BJ (cell line): ENCODE data around the gene MAML3. TPM values are rescaled to one million over a fixed set of nuclear protein-coding genes. Genes with fewer than 3 reads are reported as not detected.

Source experiments
- CTCF ChIA-PET: fragments of 350-600 bp; formaldehyde crosslinking; extraction: SDS; loops from one replicate; lab custom pipeline; 2021; ENCODE audit warnings: antibody characterized with exemption, inconsistent platforms; lab: Yijun Ruan, JAX
- POLR2A ChIA-PET: fragments of 300-600 bp; sonication (Branson Sonifier 250); formaldehyde crosslinking; extraction: SDS; loops from one replicate; lab custom pipeline; 2021; ENCODE audit warnings: antibody characterized with exemption; lab: Charles Lee
- DNase-seq: peaks from one replicate; pipeline ENCODE4 v3.0.0-alpha.2; 2011; ENCODE audit warnings: low read depth
- H3K27me3 ChIP-seq: 2 replicates; pipeline ENCODE4 v1.6.0; 2011; ENCODE audit warnings: low read length; ENCODE audit not compliant: control insufficient read depth, insufficient read depth
- H3K36me3 ChIP-seq: 2 replicates; pipeline ENCODE4 v1.5.1; 2011; ENCODE audit warnings: low read length; ENCODE audit not compliant: control insufficient read depth, insufficient read depth
- H3K4me3 ChIP-seq: 2 replicates; pipeline ENCODE4 v1.5.1; 2011; ENCODE audit warnings: low read depth, mild to moderate bottlenecking, control low read depth, low read length
- CTCF ChIP-seq: IDR thresholded peaks from 2 replicates; pipeline ENCODE4 v1.5.1; 2011; ENCODE audit warnings: low read depth, mild to moderate bottlenecking, control low read depth, inconsistent platforms, low read length, moderate library complexity; ENCODE audit not compliant: insufficient read depth
- polyA plus RNA-seq: library from polyadenylated mRNA; depleted of rRNA; stranded (reverse); fragments of >200 nt; gene quantifications from 2 replicates; pipeline ENCODE4 v1.2.3, GENCODE V29; 2011

The MAML3 gene
- polyA plus RNA-seq, 1 experiment: 1.6 TPM

GRCh38 chr4:140158365-140159030, 4.5 kb upstream of the MAML3 start:
- H3K4me3 ChIP-seq: no peak overlapping the region
- ChIA-PET CTCF (interaction anchor here (1.5 kb wide), 1 partner anchor 94 kb away, joined by 5 read pairs; no protein-coding TSS in a partner anchor), POLR2A (interaction anchor here (0.6 kb wide), 1 partner anchor 459 kb away, joined by 3 read pairs; no protein-coding TSS in a partner anchor)
- H3K36me3 ChIP-seq: no peaks in the 10 kb centered on the region
- no peak for TF ChIP-seq CTCF
- no peak for DNase-seq
- no peaks in the 10 kb centered on the region for H3K27me3 ChIP-seq

- no peak for TF ChIP-seq CTCF
- H3K4me3 ChIP-seq: no peak overlapping the region
- no peaks in the 10 kb centered on the region for H3K27me3 ChIP-seq
- H3K36me3 ChIP-seq: no peaks in the 10 kb centered on the region
- POLR2A ChIA-PET: no interaction called here
- CTCF ChIA-PET: interaction anchor here (0.6 kb wide), 1 partner anchor 103 kb away, joined by 3 read pairs; no protein-coding TSS in a partner anchor
- no peak for DNase-seq
These were observed 3.4 kb upstream of the MAML3 start for GRCh38 chr4:140157341-140157740.

- no peak for TF ChIP-seq CTCF
- no peaks in the 10 kb centered on the region for H3K27me3 ChIP-seq
- no peaks in the 10 kb centered on the region for H3K36me3 ChIP-seq
- ChIA-PET POLR2A (no interaction called here), CTCF (interaction anchor here (0.6 to 1.3 kb wide), 3 partner anchors 92 to 104 kb away, joined by 3 read pairs; no protein-coding TSS in a partner anchor)
- no peak for DNase-seq
- no peak overlapping the region for H3K4me3 ChIP-seq
These were observed 2.7 kb upstream of the MAML3 start for GRCh38 chr4:140156529-140157171.

GRCh38 chr4:140154572-140154891, 548 bp upstream of the MAML3 start:
- TF ChIP-seq CTCF: no peak
- DNase-seq: no peak
- H3K27me3 ChIP-seq: no peaks in the 10 kb centered on the region
- ChIA-PET POLR2A (no interaction called here), CTCF (interaction anchor here (1.0 to 2.9 kb wide), 2 partner anchors 93 to 103 kb away, joined by 3 to 10 read pairs; no protein-coding TSS in a partner anchor)
- peak overlapping the region; percentile 66 for H3K4me3 ChIP-seq
- no peaks in the 10 kb centered on the region for H3K36me3 ChIP-seq

- ChIA-PET POLR2A (no interaction called here), CTCF (interaction anchor here (0.7 to 2.9 kb wide), 5 partner anchors 94 to 101 kb away, joined by 3 to 10 read pairs (median 3); no protein-coding TSS in a partner anchor)
- H3K4me3 ChIP-seq: peak overlapping the region; percentile 66
- no peaks in the 10 kb centered on the region for H3K27me3 ChIP-seq
- TF ChIP-seq CTCF: no peak
- no peaks in the 10 kb centered on the region for H3K36me3 ChIP-seq
- DNase-seq: no peak
These were observed 616 bp downstream of the MAML3 start for GRCh38 chr4:140153419-140153717.
